GM10248 (cell line): ENCODE measurements around the gene GAS2.

ENCODE experiments used
- CTCF ChIA-PET: fragments of 300-600 bp; sonication (Branson Sonifier 250); formaldehyde crosslinking; extraction: SDS; loops from one replicate; lab custom pipeline; 2021; ENCODE audit warnings: antibody characterized with exemption; lab: Yijun Ruan, JAX
- POLR2A ChIA-PET: fragments of 350-650 bp; sonication (Branson Sonifier 250); formaldehyde crosslinking; extraction: SDS; loops from one replicate; lab custom pipeline; 2020; ENCODE audit warnings: antibody characterized with exemption; lab: Yijun Ruan, JAX
- DNase-seq: peaks from one replicate; pipeline ENCODE4 v3.0.0; 2012; ENCODE audit errors: extremely low spot score
- CTCF ChIP-seq: IDR thresholded peaks from 2 replicates; pipeline ENCODE4 v1.5.1; 2012; ENCODE audit warnings: mild to moderate bottlenecking, low read depth; ENCODE audit errors: extremely low read depth, missing control alignments, control extremely low read depth

GAS2 gene

GRCh38 chr11:22713336-22713735 is 46.9 kb downstream of the GAS2 start:
- ChIA-PET POLR2A (no interaction called here), CTCF (interaction anchor here (1.6 to 1.7 kb wide), 3 partner anchors 9 to 75 kb away, joined by 4 to 5 read pairs (median 4); no protein-coding TSS in a partner anchor)
- no peak for TF ChIP-seq CTCF
- DNase-seq: no peak

- ChIA-PET CTCF (no interaction called here), POLR2A (no interaction called here)
- DNase-seq: no peak
- TF ChIP-seq CTCF: no peak
These were observed 49.6 kb downstream of the GAS2 start for GRCh38 chr11:22715971-22716370.

GRCh38 chr11:22720457-22720856 is 54.0 kb downstream of the GAS2 start:
- TF ChIP-seq CTCF: no peak
- no peak for DNase-seq
- ChIA-PET CTCF (interaction anchor here (1.3 kb wide), 1 partner anchor 17 kb away, joined by 3 read pairs; no protein-coding TSS in a partner anchor), POLR2A (no interaction called here)

- no peak for DNase-seq
- no peak for TF ChIP-seq CTCF
- ChIA-PET POLR2A (no interaction called here), CTCF (interaction anchor here (1.1 to 1.8 kb wide), 4 partner anchors 9 to 64 kb away, joined by 3 to 4 read pairs (median 3); no protein-coding TSS in a partner anchor)
These were observed 56.9 kb downstream of the GAS2 start for GRCh38 chr11:22723274-22723673.

- no peak for DNase-seq
- ChIA-PET POLR2A (no interaction called here), CTCF (no interaction called here)
- no peak for TF ChIP-seq CTCF
These were observed 58.7 kb downstream of the GAS2 start for GRCh38 chr11:22725079-22725478.

- CTCF ChIA-PET: interaction anchor here (1.0 to 1.2 kb wide), 2 partner anchors 72 to 393 kb away, joined by 3 to 4 read pairs; no protein-coding TSS in a partner anchor
- no peak for TF ChIP-seq CTCF
- POLR2A ChIA-PET: no interaction called here
- DNase-seq: no peak
These were observed 62.4 kb downstream of the GAS2 start for GRCh38 chr11:22728600-22729389.
